B cell (primary cell): ENCODE data around the gene OR5B12.

Source experiments
- CTCF ChIP-seq: fragments of 200-600 bp; IDR thresholded peaks from one replicate; pipeline ENCODE4 v1.8.0; 2022; ENCODE audit warnings: antibody characterized with exemption, mild to moderate bottlenecking
- EZH2 ChIP-seq: IDR thresholded peaks from 2 replicates; pipeline ENCODE4 v1.6.1; 2012; ENCODE audit warnings: borderline replicate concordance, low read depth, mild to moderate bottlenecking, moderate library complexity, low read length; ENCODE audit not compliant: insufficient read depth, poor library complexity, severe bottlenecking

GRCh38 chr11:58406774-58407173, 35.3 kb downstream of the OR5B12 start, which contains the start of gene OR5B3:
- no peak for TF ChIP-seq CTCF
- TF ChIP-seq EZH2, result no peak
